AG08395 (cell line): Measurements from ENCODE around the gene U2AF2.

Source experiments
- DNase-seq: peaks from one replicate; pipeline ENCODE4 v3.0.0; 2012; ENCODE audit warnings: mixed read lengths, low spot score

Gene U2AF2

DNA sequence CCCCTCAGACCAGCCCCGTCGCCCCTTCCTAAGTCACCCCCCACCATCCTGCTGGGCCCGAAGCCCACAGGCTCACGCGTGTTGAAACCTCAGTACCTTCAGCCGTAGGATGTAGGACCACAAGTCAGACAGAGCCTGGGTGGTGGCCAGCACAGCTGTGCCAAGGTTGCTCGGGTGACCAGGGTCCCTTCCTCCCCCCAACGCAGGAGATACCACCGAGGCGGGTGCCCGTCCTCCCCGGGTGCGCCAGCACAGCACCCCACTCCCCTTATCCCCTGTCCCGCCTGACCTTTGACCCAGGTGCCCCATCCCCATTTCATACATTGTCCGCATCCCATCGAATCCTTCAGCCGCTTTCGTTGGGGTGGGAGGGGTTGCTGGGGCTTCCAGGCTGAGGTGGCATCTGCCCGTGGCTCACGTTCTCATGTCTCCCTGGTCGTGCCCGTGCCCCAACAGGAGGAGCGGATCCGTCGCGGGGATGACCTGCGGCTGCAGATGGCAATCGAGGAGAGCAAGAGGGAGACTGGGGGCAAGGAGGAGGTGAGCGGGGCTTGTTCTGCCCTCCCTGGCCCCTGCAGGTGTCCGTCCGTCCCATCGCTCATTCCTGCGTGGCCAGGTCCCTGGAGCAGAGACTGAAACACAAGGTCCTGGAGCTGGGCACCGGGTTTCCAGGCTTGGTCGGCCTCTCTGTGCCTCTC, 34.7 kb downstream of the U2AF2 start:
- no peak for DNase-seq

DNA sequence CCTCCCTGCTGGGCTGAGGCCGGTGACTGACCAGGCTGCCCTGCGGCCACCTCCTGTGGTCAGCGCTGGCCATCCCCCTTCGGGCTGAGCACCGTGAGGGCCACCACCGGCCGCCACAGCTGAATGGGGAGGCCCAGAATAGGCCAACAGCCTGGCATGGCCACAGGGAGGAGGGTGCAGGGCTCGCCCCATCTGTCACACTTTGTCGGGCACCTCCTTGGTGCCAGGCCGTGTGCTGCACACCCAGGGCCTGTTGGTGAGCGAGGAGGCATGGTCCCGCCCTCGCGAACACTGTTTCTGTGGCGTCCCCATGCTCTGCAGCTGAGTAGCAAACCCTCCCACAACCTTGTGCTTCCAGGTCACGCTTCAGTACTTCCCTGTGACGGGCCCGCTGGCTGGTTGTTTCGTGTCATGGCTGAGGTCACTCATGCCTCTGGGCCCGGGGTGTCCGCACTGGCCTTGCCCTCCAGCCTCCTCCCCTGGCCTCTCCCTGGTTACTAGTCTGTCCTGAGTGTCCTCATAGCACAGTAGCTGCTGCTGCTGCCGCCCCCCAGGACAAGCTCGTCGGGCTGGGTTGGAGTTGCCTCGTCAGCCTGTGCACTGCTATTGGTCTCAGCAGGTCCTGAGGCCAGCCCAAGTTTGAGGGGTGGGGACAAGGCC, 35.4 kb downstream of the U2AF2 start:
- no peak for DNase-seq

DNA sequence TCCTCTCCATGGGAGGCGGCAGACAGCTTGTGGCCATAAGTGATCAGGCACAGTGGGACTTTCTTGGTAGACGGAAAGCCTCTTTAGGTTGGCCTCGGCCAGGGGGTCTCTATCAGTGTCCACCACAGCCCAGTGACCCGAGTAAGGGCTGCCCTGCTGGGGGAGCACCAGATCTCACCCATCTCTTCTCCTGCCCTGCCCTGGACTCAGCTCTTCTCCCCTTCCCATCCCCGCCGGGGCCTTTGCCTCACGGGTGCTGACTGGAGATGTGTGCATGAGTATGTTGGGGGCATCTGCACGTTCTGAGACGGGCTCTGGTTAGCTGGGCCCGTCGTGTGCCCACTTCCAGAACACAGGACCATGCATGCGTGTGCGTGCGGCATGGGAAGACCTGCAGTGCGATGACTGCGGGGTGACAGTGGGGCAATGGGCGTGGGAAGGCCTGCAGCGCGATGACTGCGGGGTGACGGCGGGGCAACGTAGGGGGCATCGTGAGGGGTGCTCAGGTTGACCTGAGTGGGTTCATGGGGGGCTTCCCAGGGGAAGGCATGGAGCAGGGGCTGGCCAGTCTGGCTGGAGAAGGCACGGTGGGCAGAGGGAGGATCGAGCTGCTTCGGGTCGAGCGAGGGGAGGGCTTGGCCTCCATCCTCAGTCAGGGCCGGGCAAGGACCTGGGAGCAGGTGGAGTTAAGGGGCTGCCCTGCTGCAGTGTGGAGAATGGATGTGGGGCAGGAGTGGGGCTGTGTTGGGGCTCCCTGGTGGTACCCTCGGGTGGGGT, 36.1 kb downstream of the U2AF2 start:
- DNase-seq: no peak

DNA sequence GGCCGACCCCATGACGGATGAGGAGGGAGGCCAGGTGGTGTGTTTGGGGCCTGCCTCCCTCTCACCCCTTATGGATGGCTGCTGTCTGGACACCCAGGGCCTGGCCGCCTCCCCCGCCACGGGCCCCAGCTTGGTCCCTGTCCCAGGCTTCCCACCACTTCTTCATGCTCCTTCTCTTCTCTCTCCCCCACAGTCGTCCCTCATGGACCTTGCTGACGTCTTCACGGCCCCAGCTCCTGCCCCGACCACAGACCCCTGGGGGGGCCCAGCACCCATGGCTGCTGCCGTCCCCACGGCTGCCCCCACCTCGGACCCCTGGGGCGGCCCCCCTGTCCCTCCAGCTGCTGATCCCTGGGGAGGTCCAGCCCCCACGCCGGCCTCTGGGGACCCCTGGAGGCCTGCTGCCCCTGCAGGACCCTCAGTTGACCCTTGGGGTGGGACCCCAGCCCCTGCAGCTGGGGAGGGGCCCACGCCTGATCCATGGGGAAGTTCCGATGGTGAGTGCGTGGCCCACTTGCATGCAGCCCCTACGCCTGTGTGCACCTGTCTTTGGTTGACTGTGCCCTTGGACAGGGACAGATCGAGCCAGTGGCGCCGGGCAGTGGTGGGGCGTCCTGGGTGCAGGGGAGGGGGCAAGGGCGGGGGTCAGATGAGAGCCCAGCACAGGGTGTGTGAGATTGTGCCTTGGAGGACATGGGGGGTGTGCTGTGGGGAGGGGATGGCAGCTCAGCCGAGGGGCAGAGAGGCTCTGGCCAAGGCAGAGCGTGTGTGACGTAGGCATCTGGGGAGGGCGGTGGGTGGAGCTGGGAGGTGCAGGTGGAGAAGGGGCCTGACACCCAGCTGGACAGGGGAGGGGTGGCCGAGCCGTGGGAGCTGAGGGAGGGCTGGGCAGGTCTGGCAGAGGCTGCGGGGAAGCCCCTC, 37.0 kb downstream of the U2AF2 start:
- DNase-seq: no peak

DNA sequence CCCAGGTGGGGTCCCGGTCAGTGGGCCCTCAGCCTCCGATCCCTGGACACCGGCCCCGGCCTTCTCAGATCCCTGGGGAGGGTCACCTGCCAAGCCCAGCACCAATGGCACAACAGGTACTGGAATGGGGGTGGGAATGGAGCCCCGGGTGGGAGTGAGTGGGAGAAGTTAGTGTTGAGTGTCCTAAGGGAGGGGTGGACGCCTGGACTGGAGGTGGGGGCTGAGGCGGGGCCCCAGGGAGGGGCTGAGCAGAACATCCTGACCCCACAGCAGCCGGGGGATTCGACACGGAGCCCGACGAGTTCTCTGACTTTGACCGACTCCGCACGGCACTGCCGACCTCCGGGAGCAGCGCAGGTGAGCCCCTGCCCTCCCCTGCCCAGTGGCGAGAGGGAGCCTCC, 37.8 kb downstream of the U2AF2 start:
- DNase-seq: no peak

- DNase-seq: no peak
Measured at GRCh38 chr19:55693336-55693974, 38.6 kb downstream of the U2AF2 start.

DNA sequence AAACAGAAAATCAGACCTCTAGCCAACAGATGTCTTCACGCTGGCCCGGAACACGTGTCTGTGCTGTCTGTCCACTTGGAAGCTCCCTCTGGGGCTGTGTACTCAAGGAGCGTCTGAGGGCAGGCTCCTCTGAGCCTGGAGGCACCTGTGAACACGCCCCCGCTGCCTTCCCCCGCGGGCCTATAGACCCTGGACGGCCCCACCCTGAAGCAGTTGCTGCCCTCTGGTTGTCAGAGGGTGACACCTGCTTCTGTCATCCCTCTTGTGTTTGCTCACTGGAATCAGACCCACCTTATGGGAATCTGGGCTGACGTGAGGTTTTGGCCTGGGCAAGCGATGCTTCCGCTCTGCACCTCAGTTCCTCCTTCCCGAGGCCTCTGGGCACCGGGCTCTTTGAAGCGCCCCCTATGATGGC, 39.4 kb downstream of the U2AF2 start:
- no peak for DNase-seq

DNA sequence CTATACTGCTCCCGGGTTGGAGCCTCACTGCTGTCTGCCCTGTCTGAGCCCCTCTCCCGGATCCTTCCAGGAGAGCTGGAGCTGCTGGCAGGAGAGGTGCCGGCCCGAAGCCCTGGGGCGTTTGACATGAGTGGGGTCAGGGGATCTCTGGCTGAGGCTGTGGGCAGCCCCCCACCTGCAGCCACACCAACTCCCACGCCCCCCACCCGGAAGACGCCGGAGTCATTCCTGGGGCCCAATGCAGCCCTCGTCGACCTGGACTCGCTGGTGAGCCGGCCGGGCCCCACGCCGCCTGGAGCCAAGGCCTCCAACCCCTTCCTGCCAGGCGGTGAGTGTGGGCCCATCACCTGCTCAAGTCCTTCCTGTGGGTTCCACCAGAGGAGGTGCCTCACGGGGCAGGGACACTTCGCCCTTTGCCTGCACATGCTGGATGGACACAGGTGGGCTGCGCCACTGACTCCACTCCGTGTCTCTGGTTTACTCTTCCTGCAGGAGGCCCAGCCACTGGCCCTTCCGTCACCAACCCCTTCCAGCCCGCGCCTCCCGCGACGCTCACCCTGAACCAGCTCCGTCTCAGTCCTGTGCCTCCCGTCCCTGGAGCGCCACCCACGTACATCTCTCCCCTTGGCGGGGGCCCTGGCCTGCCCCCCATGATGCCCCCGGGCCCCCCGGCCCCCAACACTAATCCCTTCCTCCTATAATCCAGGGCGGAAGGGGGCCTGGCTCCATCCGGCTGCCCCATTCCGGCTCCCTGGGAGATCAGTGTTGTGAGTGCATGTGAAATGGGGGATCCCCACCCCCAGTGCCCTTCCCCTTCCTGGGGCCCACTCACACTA, 40.0 kb downstream of the U2AF2 start:
- no peak for DNase-seq

DNA sequence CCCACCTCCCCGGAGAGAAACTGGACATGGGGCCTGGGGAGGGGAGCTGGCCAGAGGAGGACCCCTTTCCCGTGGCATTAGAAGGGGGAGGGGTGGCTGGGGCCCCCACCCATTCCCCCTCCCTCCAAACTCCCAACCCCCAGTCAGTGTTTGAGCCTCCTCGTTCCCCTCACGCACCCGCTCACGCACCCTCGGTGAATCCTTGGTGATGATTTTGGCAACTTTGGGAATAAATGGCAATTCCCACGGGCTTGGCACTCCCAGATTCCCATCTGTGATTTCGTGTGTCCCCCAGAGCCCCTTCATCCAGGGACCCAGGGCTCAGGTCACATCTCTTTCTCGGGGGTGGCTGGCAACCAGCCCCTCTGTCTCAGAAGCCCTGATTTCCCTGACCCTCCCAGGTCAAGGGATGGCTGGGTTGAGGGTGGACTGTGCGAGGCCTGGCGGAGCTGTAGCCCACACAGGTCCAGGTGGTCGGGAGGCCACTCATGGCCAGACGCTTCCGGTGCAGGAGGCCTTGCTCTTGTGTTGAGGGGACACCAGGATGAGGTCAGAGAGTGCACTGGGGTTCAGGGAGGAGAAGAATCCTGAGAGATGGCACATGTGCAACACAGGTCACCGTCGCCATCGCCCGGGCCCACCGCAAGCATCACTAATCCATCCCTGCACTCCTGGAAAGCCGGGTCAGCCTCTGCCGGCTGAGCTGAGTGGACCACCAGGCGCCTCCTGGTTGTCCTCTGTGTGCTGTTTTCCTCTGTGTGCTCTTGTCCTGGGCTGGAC, 40.9 kb downstream of the U2AF2 start:
- DNase-seq: no peak

DNA sequence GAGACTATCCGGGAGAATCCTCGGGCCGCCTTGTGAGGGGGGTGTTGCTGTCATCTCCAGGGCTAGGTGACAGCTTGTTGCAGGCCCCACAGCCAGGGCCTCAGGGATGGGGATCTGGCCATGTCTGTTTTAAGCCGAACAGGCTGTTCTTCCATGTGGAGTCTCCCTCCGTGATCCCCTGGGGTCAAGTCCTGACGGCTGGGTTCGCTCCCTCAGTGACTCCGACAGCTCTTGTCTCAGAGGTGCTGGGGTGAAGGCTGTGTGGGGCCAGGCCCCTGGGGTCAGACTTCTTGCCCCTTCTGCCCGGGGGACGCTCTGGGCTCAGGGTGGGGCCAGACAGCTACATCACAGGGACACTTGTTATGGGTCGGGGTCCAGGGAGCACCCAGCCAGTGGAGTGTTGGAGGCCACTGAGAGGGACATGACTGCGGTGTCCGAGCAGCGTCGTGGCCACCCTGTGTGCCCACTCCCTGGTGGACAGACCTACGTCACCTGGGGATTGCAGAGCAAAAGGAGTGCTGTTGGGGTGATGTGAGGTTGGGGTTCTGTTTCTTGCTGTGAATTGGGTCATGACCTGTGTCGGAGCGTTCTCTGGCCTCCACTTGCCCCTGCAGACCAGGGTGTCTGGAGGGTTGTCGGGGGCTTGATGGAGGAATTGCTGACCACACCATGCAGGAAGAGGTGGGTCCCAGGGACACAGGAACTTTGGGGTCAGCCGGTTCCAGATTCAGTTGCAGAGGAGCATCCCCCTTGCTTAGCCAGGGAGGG, 41.6 kb downstream of the U2AF2 start:
- no peak for DNase-seq

- no peak for DNase-seq
Measured at GRCh38 chr19:55697069-55697440, 42.2 kb downstream of the U2AF2 start.

DNA sequence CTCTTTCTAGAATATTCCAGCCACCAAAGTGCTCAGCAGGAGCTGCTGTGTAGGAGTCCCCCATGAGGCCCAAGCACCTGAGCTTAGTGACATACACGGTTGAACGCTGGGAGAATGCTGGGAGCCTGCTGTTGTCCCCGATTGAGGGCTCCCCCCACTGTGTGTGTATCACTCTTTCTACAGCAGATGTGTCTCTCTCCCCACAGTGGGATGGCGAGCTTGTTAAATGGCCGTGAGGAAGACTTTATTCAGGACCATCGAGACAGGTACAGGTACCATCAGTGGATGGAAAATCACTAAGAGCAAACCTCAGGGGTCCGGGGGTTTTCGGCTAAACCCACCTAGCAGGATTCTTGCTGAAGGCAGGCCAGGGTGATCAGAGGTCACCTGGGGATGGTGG, 42.9 kb downstream of the U2AF2 start:
- no peak for DNase-seq

DNA sequence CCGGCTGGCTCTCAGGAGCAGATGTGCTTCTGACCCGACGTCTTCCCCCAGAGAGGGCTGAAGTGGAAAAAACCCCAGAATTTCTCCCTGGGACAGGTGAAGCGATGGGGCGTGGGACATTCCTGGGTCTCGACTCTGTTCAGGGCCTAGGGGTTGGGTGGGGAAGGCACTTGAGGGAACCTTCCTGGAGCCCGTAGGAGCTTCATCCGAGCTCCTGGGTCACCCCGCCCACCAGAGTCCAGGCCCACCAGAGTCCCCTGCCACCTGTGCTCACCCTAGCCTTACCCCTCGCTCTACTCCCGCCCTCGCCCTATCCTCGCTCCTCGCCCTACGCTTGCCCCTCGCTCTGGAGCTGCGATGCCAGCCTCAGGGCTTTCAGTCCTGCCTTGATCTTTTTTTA, 43.4 kb downstream of the U2AF2 start:
- no peak for DNase-seq

DNA sequence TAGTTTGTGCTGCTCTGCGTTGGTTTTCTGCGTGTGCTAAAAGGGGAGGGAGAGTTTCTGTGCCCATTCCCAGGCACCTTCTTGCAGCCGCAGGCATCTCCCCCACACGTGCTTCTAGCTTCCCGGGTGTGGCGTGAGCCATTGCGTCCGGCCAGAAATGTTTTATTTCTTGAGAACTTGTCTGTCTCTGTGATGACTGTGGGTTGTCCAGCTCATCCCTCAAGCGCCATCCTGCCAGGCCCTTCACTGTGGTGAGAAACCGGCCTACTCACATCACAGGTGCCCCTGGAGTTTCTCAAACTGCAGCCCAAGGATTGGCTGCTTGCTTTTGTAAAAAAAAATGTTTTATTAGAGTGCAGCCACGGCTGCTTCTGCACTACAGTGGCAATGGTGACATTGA, 44.4 kb downstream of the U2AF2 start:
- DNase-seq: no peak

DNA sequence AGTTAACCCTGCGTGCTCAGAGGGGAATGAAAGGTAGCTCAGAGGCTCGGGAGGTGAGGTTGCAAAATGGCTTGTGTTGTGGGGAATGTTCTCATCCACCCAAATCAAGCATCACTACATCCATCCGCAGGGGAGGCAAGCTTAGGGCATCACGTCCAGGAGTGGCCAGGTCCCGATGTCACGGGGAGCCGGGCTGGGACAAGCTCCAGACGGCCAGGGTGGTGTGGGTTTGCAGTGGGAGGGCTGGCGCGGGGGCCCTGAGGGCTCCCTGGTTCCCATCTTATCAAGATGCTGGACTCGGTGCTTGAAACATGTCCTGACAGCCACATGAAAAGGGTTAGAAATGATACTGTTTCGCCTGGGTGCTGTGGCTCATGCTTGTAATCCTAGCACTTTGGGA, 46.0 kb downstream of the U2AF2 start:
- DNase-seq: no peak

DNA sequence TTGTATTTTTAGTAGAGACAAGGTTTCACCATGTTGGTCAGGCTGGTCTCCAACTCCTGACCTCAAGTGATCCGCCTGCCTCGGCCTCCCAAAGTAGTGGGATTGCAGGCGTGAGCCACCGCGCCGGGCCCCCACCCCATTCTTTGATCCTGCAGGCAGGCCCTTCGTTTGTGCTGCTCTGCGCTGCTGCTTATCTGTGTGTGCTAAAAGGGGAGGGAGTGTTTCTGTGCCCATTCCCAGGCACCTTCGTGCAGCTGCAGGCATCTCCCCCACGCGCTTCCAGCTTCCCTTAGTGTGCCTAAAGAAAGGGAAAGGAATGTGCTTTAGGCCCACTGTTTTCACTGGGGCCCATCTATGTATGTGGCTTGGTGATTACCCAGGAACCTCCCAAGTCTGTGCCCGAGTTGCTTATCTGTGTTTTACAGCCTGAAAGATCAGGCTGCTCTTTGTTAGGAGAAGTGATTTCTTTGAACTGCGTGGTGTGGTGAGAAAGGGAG, 47.3 kb downstream of the U2AF2 start:
- DNase-seq: no peak

GRCh38 chr19:55703790-55704215, 49.0 kb downstream of the U2AF2 start:
- peak; percentile 47 for DNase-seq

DNA sequence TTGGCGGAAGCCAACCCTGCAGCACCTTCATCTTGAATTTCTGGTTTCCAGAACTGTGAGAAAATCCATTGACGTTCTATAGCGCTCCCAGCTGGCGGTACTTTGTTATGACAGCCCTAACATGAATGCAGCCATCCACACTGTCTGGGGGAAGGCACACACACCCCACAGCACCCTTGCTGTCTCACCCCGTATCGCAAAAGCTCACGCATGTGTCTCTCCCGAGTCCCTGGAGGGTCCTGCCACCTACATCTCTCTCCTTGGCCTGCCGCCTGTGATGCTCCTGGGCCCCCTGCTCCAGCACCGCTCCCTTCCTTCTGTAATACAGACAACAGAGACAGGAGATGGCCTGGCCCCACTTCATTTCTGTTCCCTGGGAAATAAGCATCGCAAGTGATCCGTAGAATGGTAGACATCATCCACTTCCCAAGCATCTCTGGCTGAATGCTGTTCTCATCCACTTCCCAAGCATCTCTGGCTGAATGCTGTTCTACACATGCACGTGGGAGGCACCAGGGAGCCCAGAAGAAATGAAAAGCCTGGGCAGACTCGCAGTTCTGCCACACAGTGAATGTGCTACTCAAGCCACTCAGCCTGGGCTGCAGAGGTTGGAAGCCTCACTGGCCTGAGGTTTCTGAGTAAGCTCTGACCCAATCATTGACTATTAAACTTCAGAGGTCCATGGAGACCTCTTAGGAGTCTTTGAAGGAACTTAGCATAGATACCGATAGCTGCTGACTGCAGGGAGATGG, 49.8 kb downstream of the U2AF2 start:
- DNase-seq: no peak
